HEK293 (cell line): ENCODE data around the gene B3GNT3.

Experiments
- BCL11A ChIP-seq: fragments of 450-650 bp; formaldehyde crosslinking; IDR thresholded peaks from 2 replicates; pipeline ENCODE4 v1.5.1; 2016; ENCODE audit warnings: low read depth, missing biosample characterization, missing genetic modification characterization
- CTCF ChIP-seq: fragments of 450-650 bp; formaldehyde crosslinking; IDR thresholded peaks from 2 replicates; pipeline ENCODE4 v1.5.1; 2016; ENCODE audit warnings: missing biosample characterization, missing genetic modification characterization
- GLI2 ChIP-seq: fragments of 450-650 bp; formaldehyde crosslinking; IDR thresholded peaks from 2 replicates; pipeline ENCODE4; 2017; ENCODE audit warnings: missing biosample characterization, missing genetic modification characterization, low read depth, borderline replicate concordance
- INSM2 ChIP-seq: fragments of 450-650 bp; formaldehyde crosslinking; IDR thresholded peaks from 2 replicates; pipeline ENCODE4 v1.5.1; 2016; ENCODE audit warnings: missing biosample characterization, missing genetic modification characterization
- ZFP3 ChIP-seq: fragments of 450-650 bp; formaldehyde crosslinking; IDR thresholded peaks from 2 replicates; pipeline ENCODE4 v1.5.1; 2016; ENCODE audit warnings: low read depth, missing biosample characterization, missing genetic modification characterization
- ZNF792 ChIP-seq: fragments of 450-650 bp; formaldehyde crosslinking; IDR thresholded peaks from 2 replicates; pipeline ENCODE4 v1.5.1; 2016; ENCODE audit warnings: missing biosample characterization, missing genetic modification characterization

GRCh38 chr19:17747205-17748098 is 47.5 kb upstream of the B3GNT3 start:
- TF ChIP-seq ZFP3 (tag by site-specific recombination) = no peak
- no peak for TF ChIP-seq CTCF (tag by site-specific recombination)
- TF ChIP-seq BCL11A = no peak
- TF ChIP-seq INSM2 (tag by site-specific recombination) = no peak
- TF ChIP-seq GLI2 (tag by site-specific recombination) = no peak
- TF ChIP-seq ZNF792 (tag by site-specific recombination) = no peak
